D341Med (cell line): ENCODE measurements around the gene HK2.
"Not testable (repeated sequence)": the region's sequence is repeated elsewhere in the genome, so short reads cannot be mapped to it uniquely, and the experiment has no call there.

Experiments used
- DNase-seq: peaks from one replicate; pipeline ENCODE4 v3.0.0; 2012; ENCODE audit warnings: low spot score

HK2 gene

DNA sequence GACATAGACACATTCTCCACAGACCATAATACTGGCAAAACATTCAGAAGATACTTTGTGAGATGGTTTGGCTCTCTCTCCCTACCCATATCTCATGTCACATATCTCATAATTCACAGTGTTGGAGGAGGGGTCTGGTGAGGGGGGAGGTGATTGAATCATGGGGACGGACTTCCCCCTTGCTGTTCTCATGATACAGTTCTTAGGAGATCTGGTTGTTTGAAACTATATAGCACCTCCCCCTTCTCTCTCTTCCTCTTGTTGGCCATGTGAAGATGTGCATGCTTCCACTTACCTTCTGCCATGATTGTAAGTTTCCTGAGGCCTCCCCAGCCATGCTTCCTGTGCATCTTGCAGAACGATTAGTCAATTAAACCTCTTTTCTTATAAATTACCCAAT lies 61.1 kb downstream of the HK2 start:
- no peak for DNase-seq

- no peak for DNase-seq
These were observed 62.3 kb downstream of the HK2 start for GRCh38 chr2:74896232-74896631.

- DNase-seq, result not testable (repeated sequence)
These were observed 66.3 kb downstream of the HK2 start for GRCh38 chr2:74900225-74900624.

DNA sequence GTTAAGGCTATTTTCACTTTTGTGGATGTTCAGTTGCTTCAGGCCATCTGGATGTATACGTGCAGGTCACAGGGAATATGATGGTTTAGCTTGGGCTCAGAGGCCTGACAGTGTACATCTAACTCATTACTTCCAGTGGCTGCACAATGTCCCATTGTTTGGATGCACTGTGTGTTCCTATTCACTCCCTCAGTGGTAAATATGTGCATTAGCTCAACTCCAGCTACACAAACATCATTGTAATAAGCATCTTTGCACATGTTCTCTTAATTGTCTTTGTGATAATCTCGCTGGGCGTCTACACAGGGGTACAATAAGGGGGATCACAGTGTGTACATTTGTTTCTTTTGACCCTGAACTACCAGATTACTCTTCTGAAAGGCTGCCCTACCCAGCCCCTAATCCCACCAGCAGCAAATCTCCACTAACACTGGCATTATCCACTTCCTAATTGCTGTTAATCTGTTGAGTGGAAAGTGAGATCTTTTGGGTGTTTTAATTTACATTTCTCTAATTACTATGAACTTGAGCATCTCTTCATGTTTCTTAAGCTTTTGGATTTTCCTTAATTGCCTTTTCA lies 68.4 kb downstream of the HK2 start:
- peak; percentile 50 for DNase-seq

DNA sequence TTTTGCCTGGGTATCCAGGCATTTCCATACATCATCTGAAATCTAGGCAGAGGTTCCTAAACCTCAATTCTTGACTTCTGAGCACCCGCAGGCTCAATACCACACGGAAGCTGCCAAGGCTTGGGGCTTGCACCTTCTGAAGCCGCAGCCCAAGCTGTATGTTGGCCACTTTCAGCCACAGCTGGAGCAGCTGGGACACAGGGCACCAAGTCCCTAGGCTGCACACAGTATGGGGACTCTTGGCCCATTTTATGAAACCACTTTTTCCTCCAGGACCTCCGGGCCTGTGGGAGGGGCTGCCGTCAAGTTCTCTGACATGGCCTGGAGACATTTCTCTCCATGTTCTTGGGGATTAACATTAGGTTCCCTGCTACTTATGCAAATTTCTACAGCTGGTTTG lies 72.5 kb downstream of the HK2 start:
- no peak for DNase-seq

DNA sequence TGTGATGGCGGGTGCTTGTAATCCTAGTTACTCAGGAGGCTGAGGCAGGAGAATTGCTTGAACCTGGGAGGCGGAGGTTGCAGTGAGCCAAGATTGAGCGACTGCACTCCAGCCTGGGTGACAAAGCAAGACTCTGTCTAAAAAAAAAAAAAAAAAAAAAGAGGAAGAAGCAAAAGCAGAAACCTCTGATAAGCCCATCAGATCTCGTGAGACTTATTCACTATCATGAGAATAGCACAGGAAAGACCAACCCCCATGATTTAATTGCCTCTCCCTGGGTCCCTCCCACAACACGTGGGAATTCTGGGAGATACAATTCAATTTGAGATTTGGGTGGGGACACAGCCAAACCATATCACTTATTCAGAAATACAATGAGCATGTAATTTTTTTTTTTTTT lies 73.6 kb downstream of the HK2 start:
- not testable (repeated sequence) for DNase-seq

- DNase-seq, result no peak
These were observed 75.0 kb downstream of the HK2 start for GRCh38 chr2:74908748-74909444.

DNA sequence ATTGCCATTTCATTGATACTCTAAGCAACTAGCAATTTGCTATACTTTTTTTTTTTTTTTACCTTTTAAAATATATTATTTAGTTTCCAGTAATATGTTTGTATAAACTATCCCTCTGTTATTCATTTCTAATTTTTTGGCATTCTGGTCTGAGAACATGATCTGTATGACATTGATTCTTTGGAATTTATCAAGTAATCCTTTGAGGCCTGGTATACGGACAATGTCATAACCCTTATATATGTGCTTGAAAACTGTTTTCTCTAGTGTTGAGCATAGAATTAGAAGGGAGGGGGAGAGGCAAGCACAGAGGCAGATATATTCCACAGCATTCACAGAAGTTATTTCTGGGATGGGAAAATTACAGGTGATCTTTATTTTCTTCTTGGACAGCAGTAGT lies 76.3 kb downstream of the HK2 start:
- DNase-seq, result no peak

- DNase-seq, result no peak
These were observed 77.1 kb downstream of the HK2 start for GRCh38 chr2:74911061-74911460.

- no peak for DNase-seq
These were observed 81.8 kb downstream of the HK2 start for GRCh38 chr2:74915743-74916142.

DNA sequence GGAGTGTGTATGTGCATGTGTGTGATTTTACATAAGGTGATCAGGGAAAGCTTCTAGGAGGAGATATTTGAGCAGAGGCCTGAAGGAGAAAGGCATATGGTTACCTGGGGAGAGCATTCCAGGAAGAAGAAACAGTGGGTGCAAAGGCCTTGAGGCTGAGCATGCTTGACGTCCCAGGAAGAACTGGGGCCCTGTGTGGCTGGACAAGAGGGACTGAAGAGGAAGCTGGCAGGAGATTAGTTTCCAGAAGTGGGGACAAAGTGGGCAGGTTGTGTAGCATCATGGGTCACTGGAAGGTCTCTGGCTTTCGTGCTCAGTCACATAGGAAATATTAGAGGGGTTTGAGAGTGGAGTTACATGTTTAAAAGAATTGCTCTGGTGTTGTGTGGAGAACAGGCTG lies 82.5 kb downstream of the HK2 start:
- DNase-seq, result no peak

- DNase-seq, result peak; percentile 45
These were observed 84.0 kb downstream of the HK2 start for GRCh38 chr2:74917702-74918619.

GRCh38 chr2:74919827-74920226 lies 85.9 kb downstream of the HK2 start:
- DNase-seq, result peak; percentile 87

GRCh38 chr2:74921236-74921736 lies 87.4 kb downstream of the HK2 start:
- no peak for DNase-seq

DNA sequence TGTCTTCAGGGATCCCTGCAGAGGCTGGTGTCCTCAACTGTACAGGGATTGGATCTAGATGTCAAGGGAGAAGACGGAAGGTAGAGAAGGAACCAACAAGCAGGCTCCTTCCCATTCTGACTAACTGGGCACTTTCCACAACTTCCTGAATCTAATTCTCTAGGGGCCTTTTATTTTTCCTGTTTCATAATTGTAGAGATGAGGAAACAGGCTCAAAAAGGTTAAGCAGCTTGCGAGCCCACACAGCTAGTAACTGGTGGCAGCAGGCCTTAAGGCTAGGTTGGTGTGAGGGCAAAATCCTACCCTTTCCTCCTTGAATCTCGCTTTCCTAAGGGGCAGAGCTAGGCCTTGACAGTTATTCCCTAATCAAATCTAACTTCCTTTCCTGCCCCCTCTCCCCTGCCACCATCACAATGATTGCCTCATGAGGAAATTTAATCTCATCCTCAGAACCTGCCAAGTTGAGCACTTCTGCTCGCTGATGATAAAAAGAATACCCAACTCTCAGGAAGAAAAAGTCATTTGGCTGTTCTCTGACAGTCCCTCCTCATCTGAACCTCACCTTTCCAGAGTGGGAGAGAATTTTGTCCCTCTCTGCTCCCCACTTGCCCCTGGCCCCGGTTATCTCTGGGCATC lies 88.8 kb downstream of the HK2 start:
- DNase-seq, result no peak

GRCh38 chr2:74924463-74925265 lies 90.7 kb downstream of the HK2 start:
- no peak for DNase-seq

- DNase-seq, result no peak
These were observed 91.4 kb downstream of the HK2 start for GRCh38 chr2:74925361-74925786.

DNA sequence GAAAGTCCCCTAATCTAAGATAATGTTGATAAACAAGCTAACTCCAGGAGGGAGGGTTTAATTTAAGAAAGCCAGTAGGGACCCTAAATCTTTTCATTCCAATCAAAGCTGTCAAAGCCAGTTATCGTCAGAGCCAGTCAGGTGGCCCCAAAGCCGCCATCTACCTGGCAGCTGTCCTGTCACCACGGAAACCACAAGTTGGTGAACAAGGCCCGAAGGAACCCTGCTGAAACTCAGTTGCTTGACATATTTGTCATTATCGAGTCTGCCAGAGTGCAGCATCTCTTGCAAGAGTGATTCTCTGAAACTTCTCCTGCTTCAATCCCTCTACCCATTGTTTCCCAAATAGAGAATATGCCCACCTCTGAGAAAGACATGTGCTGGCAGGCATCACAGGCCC lies 93.7 kb downstream of the HK2 start:
- DNase-seq, result no peak

GRCh38 chr2:74930811-74931486 lies 97.0 kb downstream of the HK2 start:
- no peak for DNase-seq

DNA sequence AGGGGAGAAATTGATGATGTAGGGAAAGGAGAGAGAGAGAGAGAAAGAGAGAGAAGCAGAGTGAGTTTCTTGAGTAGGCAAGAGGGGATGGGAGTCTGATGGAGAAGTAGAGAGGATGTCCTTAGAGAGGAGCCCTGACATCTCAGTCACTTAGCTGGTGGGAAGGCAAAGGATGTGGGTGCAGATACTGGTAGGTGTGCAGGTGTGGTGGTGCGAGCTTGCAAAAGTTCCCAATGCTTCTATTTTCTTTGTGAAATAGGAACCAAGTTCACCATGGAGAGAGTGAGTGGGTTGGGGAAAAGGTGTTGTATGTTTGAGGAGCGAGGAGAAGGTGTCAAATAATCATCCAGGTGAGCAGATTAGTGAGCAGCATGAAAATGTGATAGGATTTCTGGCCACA lies 98.0 kb downstream of the HK2 start:
- no peak for DNase-seq

- DNase-seq, result no peak
These were observed 102.1 kb downstream of the HK2 start for GRCh38 chr2:74935975-74936391.
